ENCODE data around the gene MPHOSPH10.

GRCh38 chr2:71157124-71157793, 26.8 kb downstream of the MPHOSPH10 start:
- peak in 2 of 3 experiments; percentile 45 to 57 for TF ChIP-seq CTCF (IDR thresholded peaks at IDR 0.05)
- TF ChIP-seq POLR2A (IDR thresholded peaks at IDR 0.05; ENCODE audit: low read depth) = no peak
- TF ChIP-seq POLR2AphosphoS5 (IDR thresholded peaks at IDR 0.05) = no peak
- TF ChIP-seq EP300 (IDR thresholded peaks at IDR 0.05) = no peak

All from esophagus muscularis mucosa (tissue), 4 donors.